Activated CD4-positive, alpha-beta T cell treated with anti-CD3 and anti-CD28 coated beads, Interleukin-2, Interleukin-6, amounts not matched to agents 100 ng/mL and 50 ng/mL, durations not matched to agents 16 hours and 8 hours (primary cell): ENCODE results near the gene LRRC7.
A peak's percentile ranks its signal among the peaks of the same experiment; 100 is the strongest.

Experiments used
- DNase-seq: peaks from one replicate; pipeline ENCODE4 v3.0.0-alpha.2; 2020

The LRRC7 gene

GRCh38 chr1:69567652-69568420 is at the start of gene LRRC7:
LRRC7 (plus strand) TSS chr1:69567922; CDS start chr1:69568640, 718 bp downstream.
- peak; percentile 0 for DNase-seq

GRCh38 chr1:69519006-69519405 is 48.7 kb upstream of the LRRC7 start:
- DNase-seq, result no peak

GRCh38 chr1:69520326-69520725 is 47.4 kb upstream of the LRRC7 start:
- no peak for DNase-seq

GRCh38 chr1:69523032-69523431 is 44.7 kb upstream of the LRRC7 start:
- no peak for DNase-seq

GRCh38 chr1:69523461-69523860 is 44.3 kb upstream of the LRRC7 start:
- DNase-seq, result no peak

- no peak for DNase-seq
Measured at GRCh38 chr1:69524015-69524414, 43.7 kb upstream of the LRRC7 start.

GRCh38 chr1:69527273-69527672 is 40.4 kb upstream of the LRRC7 start:
- DNase-seq, result no peak

GRCh38 chr1:69528376-69528775 is 39.3 kb upstream of the LRRC7 start:
- no peak for DNase-seq

GRCh38 chr1:69533343-69533742 is 34.4 kb upstream of the LRRC7 start:
- DNase-seq, result no peak

GRCh38 chr1:69534829-69535228 is 32.9 kb upstream of the LRRC7 start:
- DNase-seq, result no peak

GRCh38 chr1:69535490-69535889 is 32.2 kb upstream of the LRRC7 start:
- no peak for DNase-seq

- DNase-seq, result no peak
Measured at GRCh38 chr1:69540052-69540451, 27.7 kb upstream of the LRRC7 start.

- no peak for DNase-seq
Measured at GRCh38 chr1:69551476-69552324, 16.0 kb upstream of the LRRC7 start.

GRCh38 chr1:69553726-69554125 is 14.0 kb upstream of the LRRC7 start:
- no peak for DNase-seq

GRCh38 chr1:69568421-69569174 is 876 bp downstream of the LRRC7 start:
- DNase-seq, result no peak

GRCh38 chr1:69569175-69569541 is 1.4 kb downstream of the LRRC7 start:
- no peak for DNase-seq

GRCh38 chr1:69569576-69570328 is 2.0 kb downstream of the LRRC7 start:
- no peak for DNase-seq

- no peak for DNase-seq
Measured at GRCh38 chr1:69570356-69570755, 2.6 kb downstream of the LRRC7 start.

GRCh38 chr1:69572921-69573320 is 5.2 kb downstream of the LRRC7 start:
- DNase-seq, result no peak

GRCh38 chr1:69573911-69574310 is 6.2 kb downstream of the LRRC7 start:
- DNase-seq, result no peak

GRCh38 chr1:69585666-69586065 is 17.9 kb downstream of the LRRC7 start:
- no peak for DNase-seq

- no peak for DNase-seq
Measured at GRCh38 chr1:69587391-69587790, 19.7 kb downstream of the LRRC7 start.

GRCh38 chr1:69589799-69590198 is 22.1 kb downstream of the LRRC7 start:
- DNase-seq, result no peak
